Superior temporal gyrus (tissue), 1 donor: ENCODE data around the gene ALOX15B.
A peak's percentile ranks its signal among the peaks of the same experiment; 100 is the strongest.
"Not testable (repeated sequence)": the region's sequence is repeated elsewhere in the genome, so short reads cannot be mapped to it uniquely, and the experiment has no call there.

Experiments used
- DNase-seq: peaks from one replicate; pipeline ENCODE4 v3.0.0-alpha.2; 2016; ENCODE audit errors: extremely low spot score

ALOX15B gene

DNA sequence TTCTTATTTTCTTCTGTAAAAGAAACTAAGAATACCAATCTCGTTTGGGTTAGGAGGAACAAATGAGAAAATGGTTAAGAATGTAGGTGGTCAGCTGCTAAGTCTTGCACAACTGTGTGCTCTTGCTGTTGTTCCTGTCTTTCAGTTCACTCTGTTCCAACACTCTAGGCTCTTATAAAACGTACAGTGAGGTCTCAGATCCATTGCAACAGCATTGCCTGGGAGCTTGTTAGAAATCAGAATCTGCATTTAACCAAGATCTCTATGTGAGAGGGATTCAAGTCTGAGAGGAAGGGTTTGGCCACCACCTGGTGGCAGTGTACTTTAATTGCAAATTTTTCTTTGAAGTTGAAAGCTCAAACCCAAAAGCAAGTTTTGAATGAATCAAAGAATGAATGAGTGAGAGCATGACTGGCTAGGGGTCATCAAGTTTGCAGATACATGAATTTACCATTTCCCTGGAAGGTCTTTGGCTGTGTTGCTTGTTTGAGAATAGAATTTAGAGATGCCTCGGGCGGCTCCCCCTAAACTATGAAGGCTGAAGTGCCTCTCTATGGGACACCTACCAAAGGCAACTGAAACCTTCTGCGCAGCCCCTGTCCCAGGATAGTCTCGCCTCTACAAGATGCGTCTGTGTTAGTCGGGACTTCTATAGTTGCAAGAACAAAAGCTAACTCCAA is 2.5 kb downstream of the ALOX15B start:
- DNase-seq: peak; percentile 77

DNA sequence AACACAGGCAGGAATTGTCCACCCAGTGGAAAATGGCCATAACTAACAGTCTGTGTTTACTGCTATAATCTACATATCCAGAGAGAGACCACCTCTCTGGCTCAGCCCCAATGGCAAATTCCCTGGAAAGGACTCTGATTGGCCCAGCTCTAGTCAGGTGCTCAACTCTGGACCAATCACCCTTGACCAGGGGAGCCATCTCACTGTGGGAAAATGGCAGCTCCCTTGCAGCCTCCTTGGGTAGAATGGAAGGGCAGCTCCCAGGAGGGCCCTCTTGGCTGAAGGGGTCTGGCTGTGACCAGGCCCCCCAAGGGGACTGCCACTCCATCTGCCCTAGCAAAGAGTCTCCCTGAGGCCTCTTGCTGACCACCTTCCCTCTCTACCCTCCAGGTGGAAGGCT is 3.1 kb downstream of the ALOX15B start:
- no peak for DNase-seq

DNA sequence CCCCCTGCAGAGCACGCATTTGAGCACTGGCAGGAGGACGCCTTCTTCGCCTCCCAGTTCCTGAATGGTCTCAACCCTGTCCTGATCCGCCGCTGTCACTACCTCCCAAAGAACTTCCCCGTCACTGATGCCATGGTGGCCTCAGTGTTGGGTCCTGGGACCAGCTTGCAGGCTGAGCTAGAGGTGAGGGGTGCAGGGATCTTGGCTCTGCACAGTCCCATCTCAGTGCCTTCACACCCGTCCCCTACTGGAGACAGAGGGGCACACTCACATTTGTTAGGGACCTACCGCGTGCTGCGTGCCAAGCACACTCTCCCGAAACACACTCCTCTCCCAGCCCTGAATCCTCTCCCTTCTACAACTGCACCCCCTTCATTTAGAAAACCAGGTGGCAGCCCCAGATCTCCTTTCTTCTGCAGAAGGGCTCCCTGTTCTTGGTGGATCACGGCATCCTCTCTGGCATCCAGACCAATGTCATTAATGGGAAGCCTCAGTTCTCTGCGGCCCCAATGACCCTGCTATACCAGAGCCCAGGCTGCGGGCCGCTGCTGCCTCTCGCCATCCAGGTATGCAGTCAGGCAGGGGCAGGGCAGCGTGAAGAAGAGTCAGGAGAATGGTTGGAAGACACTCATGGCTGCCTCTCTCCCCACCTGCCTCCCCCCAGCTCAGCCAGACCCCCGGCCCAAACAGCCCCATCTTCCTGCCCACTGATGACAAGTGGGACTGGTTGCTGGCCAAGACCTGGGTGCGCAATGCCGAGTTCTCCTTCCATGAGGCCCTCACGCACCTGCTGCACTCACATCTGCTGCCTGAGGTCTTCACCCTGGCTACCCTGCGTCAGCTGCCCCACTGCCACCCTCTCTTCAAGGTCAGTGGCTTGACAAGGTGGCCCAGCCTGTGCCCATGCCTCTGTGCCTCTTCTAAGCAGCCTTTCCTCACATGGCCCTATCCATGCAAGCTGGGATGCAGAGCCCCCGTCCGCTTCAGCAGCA is 6.3 kb downstream of the ALOX15B start:
- no peak for DNase-seq

DNA sequence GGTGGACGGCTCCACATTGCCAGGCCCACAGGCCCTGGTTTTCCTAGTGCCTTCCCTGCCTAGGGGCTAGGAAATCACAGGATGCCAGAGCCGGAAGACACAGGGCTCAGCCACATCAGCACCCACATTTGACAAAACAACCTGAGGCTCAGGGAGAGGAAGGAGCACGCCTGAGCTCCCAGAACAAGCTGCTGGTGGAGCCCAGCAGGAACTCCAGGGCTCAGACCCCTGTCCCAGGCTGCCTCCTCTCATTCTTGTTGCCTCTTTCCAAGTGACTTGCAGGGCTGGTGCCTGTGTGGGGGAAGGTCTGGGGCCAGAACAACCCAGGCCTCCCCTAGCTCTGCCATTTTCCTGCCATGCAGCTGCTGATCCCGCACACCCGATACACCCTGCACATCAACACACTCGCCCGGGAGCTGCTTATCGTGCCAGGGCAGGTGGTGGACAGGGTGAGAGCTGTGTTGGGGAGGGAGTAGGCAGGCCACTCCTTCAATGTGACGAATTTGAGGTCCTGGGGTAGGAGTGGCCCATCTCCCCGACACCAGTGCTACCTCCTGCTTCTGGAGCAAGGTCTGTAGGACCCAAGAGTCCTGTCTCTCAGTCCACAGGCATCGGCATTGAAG is 7.6 kb downstream of the ALOX15B start:
- DNase-seq: no peak

DNA sequence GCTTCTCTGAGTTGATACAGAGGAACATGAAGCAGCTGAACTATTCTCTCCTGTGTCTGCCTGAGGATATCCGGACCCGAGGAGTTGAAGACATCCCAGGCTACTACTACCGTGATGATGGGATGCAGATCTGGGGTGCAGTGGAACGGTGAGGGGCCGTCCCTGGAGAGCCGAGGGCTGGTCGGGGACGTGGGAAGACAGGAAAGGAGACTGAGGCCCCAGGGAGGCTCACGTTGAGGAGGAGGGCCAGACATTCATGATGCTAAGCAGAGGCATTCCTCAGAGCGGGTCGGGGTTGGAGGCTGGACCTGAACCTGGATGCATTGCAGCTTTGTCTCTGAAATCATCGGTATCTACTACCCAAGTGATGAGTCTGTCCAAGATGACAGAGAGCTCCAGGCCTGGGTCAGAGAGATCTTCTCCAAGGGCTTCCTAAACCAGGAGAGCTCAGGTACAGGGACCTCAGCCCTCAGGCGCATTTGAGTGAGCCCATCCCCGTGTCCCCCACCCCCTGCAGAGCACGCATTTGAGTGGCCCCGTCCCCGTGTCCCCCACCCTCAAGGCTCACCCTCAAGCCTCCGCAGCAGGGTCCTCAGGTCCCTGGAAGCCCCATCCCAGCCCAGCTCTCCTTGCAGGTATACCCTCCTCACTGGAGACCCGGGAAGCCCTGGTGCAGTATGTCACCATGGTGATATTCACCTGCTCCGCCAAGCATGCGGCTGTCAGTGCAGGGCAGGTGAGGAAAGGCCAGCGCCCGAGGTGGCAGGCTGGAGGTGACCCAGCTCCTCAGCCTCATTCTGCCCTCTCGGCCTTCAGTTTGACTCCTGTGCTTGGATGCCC is 8.3 kb downstream of the ALOX15B start:
- no peak for DNase-seq

DNA sequence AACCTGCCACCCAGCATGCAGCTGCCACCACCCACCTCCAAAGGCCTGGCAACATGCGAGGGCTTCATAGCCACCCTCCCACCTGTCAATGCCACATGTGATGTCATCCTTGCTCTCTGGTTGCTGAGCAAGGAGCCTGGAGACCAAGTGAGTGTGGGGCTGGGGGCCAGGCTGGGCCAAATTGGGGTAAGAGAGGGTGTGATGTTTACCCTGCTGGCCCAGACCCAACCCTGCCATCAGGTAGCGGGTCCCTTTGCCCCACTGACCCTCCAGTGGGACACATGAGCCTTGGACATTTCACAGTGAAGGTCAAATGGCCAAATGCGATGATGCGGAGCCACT is 8.9 kb downstream of the ALOX15B start:
- DNase-seq: no peak

DNA sequence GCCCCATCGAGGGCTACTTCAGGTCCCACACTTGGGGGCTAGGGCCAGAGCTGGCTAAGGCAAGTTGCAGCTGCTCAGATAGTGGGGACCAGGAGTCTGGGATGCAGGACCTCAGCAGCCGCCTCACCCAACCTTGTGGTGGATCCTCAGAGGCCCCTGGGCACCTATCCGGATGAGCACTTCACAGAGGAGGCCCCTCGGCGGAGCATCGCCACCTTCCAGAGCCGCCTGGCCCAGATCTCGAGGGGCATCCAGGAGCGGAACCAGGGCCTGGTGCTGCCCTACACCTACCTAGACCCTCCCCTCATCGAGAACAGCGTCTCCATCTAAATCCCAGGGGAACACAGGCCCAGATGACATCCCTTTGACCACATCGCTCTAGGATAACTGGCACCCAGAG is 9.4 kb downstream of the ALOX15B start:
- DNase-seq: no peak

DNA sequence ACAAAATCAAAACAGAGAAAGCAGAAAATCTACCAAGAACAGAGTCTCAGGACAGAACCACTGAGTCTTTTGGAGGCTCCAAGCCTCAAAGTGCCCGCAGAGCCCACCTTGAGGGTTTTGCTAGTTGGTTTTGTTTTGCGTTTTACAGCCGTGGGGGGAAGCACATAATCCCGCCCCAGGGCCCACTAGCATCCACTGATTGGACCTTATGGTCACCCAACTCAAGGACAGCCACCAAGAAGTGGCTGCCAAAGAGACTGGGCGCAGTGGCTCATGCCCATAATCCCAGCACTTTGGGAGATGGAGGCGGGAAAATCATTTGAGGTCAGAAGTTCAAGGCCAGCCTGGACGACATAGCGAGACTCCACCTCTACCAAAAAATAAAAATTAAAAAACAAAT is 9.9 kb downstream of the ALOX15B start:
- no peak for DNase-seq

DNA sequence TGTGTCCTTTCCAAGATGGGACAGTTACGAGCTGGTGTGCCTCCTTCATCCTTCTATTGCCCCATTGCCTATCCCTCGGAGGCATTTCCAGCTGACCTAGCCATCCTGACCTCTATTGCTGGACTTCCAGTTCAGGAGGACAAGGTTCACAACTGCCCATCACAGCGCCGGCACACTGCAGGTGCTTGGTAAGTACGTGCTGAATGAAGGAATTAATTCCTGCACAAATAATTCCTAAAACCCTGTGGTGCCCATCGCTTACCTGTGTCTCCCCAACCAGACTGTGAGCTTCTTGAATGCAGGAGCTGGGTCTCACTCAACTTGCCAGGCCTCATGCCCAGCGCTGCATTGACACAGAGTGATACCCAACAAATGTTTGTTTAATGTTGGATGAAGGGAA is 13.0 kb downstream of the ALOX15B start:
- no peak for DNase-seq

DNA sequence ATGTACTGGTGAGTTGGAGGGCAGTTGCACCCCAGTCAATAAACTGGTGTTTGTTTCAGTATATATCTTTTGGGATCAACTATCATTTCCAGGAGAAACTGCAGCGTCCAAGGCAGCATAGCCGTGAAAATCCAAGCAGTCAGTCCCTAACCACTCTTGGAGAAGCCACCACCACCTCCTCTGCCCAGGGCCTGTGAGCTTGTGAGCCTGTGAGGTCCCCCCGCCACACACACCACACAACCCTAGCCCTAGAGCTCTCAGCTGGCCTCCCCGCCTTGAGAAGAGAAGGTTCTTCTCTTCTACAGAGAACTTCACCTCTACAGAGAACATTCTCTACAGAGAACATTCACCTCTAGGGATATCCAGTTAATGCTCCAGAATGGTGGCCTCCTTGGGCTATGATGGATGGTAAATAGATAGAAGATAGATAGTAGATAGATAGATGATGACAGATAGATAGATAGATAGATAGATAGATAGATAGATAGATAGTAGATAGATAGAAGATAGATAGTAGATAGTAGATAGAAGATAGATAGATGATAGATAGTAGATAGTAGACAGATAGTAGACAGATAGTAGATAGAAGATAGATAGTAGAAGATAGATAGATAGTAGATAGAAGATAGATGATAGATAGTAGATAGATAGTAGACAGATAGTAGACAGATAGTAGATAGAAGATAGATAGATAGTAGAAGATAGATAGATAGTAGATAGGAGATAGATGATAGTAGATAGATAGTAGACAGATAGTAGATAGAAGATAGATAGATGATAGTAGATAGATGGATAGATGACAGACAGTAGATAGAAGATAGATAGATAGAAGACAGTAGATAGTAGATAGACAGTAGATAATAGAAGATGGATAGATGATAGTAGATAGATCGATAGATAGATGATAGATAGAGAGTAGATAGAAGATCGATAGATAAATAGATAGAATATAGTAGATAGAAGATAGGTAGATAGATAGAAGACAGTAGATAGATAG is 13.7 kb downstream of the ALOX15B start:
- no peak for DNase-seq

DNA sequence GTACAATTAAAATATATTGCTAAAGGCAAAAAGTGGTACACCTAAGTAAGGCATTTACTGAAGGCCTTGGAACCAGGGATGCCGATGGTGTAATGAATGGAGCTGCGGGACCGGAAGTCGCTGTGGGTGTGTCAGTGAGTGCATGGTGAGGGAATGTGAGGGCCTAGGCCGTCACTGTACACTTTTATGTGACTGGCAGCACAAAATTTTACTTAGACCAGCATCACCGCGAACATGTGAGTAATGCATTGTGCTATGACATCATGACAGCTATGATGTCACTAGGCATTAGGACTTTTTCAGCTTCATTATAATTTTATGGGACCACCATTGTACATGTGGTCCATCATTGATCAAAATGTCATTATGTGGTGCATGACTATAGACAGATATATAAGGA is 14.7 kb downstream of the ALOX15B start:
- DNase-seq: no peak

DNA sequence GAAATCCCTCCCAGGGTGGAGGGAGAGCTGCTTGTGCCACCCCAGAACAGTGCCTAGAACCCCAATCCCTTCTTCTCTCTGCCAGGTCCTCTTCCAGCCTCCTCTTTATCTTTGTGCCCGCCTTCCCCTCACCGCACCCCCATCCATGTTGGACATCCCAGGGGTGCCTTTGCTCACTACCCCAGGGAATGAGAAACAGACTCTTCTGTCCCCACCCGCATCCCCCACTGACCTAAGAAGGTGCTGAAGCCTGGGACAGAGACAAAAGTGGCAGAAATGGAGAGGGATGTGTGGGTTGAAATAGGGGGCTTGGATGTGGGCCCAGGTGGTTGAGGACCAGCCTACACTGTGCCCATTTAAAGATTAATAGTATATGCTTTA is 17.0 kb downstream of the ALOX15B start:
- DNase-seq: no peak

DNA sequence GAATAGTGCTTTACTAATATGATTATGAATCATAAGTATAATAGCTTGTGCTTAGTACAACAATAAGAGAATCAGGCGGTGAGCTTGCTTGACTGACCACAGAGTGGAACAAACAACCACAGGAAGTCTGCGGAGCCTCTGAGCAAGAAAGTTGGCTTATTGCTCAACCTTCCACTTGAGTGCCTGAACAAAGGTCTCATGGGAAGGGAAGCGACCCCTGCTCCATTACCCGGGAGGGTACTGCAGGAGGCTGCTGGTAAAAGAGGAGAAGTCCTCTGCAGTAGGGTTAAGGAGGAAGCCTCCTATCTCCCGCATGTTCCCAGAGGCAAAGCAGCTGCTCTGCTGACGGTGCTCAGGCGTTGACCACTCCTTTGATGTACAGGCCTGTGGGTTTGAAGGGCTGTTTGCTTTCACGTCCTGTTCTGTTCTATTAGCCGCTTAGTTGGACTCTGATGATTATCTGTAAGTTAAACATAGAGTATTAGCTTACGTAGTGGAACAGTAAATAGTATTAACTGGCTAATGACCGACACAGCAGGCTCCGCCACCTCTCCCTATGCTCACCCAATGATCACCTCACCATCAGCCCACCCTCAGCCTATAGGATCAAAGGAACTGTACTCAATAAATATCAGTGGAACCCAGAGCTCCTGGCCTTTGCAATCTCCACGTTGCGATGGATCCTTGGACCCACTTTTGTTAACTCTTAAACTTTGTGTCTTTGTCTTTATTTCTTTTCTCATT is 17.5 kb downstream of the ALOX15B start:
- DNase-seq: peak; percentile 25

DNA sequence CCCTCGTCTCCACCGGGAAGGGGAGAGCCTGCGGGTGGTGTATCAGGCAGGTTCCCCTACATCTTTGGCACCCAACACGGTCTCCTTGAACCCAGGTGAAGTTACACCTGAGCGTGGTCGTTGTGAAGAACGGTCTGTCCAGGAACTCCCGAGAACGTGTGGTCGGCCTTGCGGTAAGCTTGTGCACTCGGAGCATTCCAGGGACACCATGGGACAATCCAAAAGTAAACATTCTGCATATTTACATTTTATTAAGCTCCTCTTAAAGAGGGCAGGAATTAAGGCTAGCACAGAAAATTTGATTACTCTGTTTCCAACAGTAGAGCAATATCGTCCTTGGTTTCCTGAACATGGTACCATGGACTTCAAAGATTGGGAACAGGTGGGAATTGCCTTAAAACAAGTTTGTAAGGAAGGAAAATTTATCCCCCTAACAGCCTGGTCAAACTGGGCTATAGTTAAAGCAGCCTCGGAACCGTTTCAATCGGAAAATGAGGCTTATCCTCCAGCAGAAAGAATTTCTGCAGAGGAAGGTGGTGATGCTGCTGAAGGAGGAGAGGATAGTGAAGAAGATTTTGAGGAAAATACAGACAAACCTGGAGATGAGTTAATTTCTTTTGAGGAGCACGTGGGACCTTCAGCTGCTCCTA is 18.2 kb downstream of the ALOX15B start:
- DNase-seq: no peak

DNA sequence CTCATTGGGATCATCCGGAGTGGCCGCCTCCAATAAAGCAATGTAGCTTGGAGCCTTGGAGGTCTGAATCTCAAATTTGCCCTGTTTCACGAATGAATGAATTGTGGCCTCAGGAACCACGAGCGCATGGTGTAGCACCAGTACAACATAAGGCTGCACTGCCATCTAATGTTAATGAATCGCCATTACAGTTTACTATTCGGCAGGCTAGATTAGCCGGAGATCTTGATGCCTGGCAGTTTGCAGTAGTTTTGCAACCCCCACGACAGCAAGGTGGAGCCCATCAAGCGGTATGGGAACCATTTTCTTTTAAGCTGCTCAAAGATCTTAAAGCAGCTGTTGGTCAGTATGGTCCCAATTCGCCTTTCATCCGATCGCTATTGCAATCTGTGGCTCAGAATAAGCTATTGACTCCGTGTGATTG is 18.8 kb downstream of the ALOX15B start:
- DNase-seq: peak; percentile 93

DNA sequence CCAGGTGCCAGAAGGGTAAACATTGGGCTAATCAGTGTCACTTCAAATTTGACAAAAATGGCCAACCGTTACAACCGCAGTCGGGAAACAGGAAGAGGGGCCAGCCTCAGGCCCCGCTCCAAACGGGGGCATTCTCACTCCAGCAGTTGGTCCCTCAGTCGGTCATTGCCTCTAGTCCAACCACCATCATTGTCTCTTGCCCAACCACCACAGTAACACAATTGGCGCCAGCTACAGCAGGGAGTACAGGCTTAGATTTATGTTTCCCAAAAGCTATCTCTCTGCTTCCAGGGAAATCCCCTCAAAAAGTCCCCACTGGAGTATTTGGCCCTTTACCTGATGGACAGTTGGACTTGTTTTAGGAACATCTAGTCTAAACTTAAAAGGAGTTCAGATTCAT is 20.3 kb downstream of the ALOX15B start:
- DNase-seq: no peak

DNA sequence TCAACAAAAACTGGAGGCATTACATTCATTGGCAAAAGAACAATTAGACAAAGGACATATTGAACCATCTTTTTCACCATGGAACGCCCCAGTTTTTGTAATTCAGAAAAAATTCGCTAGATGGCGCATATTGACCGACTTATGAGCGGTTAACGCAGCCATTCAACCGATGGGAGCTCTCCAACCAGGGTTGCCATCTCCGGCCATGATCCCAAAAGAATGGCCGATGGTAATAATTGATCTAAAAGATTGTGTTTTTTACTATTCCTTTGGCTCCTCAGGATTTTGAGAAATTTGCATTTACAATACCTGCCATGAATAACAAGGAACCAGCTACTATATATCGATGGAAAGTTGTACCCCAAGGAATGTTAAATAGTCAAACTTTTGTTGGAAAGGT is 21.4 kb downstream of the ALOX15B start:
- DNase-seq: peak; percentile 98

DNA sequence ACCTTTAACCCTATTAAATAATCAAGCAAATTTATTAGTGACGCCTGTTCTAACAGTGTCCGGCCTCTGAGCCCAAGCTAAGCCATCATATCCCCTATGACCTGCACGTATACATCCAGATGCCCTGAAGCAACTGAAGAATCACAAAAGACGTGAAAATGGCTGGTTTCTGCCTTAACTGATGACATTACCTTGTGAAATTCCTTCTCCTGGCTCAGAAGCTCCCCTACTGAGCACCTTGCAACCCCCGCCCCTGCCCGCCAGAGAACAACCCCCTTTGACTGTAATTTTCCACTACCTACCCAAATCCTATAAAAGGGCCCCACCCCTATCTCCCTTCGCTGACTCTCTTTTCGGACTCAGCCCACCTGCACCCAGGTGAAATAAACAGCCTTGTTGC is 23.0 kb downstream of the ALOX15B start:
- DNase-seq: not testable (repeated sequence)

DNA sequence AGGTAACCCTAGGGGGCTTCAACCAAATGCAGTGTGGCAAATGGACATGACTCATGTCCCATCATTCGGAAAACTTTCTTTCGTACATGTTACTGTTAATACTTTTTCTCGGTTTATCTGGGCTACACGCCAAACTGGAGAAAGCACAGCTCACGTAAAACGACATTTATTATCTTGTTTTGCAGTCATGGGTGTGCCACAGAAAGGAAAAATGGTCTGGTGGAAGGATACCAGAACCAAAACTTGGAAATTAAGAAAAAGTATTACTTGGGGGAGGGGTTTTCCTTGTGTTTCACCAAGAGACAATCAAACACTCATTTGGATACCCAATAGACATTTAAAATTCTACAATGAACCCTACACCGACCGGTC is 23.6 kb downstream of the ALOX15B start:
- DNase-seq: no peak
